HepG2 (cell line): ENCODE measurements around the gene TRIM4. TPM values are rescaled to one million over a fixed set of nuclear protein-coding genes. Genes with fewer than 3 reads are reported as not detected.
A peak's percentile ranks its signal among the peaks of the same experiment; 100 is the strongest.

Experiments used
- FOXO4 ChIP-seq: sonication (generic); formaldehyde crosslinking; conservative IDR thresholded peaks from 2 replicates; pipeline ENCODE4 v1.8.1; 2023; ENCODE audit warnings: missing genetic modification reagents
- GZF1 ChIP-seq: sonication (generic); formaldehyde crosslinking; IDR thresholded peaks from 2 replicates; pipeline ENCODE4 v1.5.1; 2020; ENCODE audit warnings: mild to moderate bottlenecking, missing genetic modification reagents
- HIVEP1 ChIP-seq: sonication (generic); formaldehyde crosslinking; IDR thresholded peaks from 2 replicates; pipeline ENCODE4 v1.4.0; 2020; ENCODE audit warnings: mild to moderate bottlenecking, missing genetic modification reagents
- KAT2B ChIP-seq: fragments of 150-350 bp; IDR thresholded peaks from 2 replicates; pipeline ENCODE4 v1.6.1; 2014; ENCODE audit warnings: low read depth, low read length, borderline replicate concordance
- MZF1 ChIP-seq: sonication (generic); formaldehyde crosslinking; IDR thresholded peaks from 2 replicates; pipeline ENCODE4 v1.8.1; 2023; ENCODE audit warnings: mild to moderate bottlenecking, missing genetic modification reagents, borderline replicate concordance
- NCOA5 ChIP-seq: sonication (generic); formaldehyde crosslinking; IDR thresholded peaks from 2 replicates; pipeline ENCODE4 v1.4.0; 2020; ENCODE audit warnings: missing genetic modification reagents
- NR1H2 ChIP-seq: sonication (generic); formaldehyde crosslinking; IDR thresholded peaks from 2 replicates; pipeline ENCODE4 v1.8.1; 2022; ENCODE audit warnings: low read depth, missing genetic modification reagents, borderline replicate concordance
- RCOR2 ChIP-seq: IDR thresholded peaks from 2 replicates; pipeline ENCODE4 v1.6.1; 2016; ENCODE audit warnings: missing biosample characterization, missing genetic modification reagents
- SALL1 ChIP-seq: sonication (generic); formaldehyde crosslinking; IDR thresholded peaks from 2 replicates; pipeline ENCODE4 v1.8.0; 2022; ENCODE audit warnings: mild to moderate bottlenecking, missing genetic modification reagents
- SAP130 ChIP-seq: IDR thresholded peaks from 2 replicates; pipeline ENCODE4 v1.6.1; 2016; ENCODE audit warnings: low read depth
- ZFP36 ChIP-seq: fragments of 150-350 bp; IDR thresholded peaks from 2 replicates; pipeline ENCODE4 v1.6.1; 2018; ENCODE audit warnings: borderline replicate concordance, low read length, low read depth; ENCODE audit not compliant: partially characterized antibody
- ZNF367 ChIP-seq: sonication (generic); formaldehyde crosslinking; IDR thresholded peaks from 2 replicates; pipeline ENCODE4 v1.4.0; 2020; ENCODE audit warnings: missing genetic modification reagents, borderline replicate concordance
- ZNF431 ChIP-seq: sonication (generic); formaldehyde crosslinking; IDR thresholded peaks from 2 replicates; pipeline ENCODE4 v1.9.0; 2022; ENCODE audit warnings: missing genetic modification reagents, low read depth, mild to moderate bottlenecking, borderline replicate concordance
- ZNF605 ChIP-seq: sonication (generic); formaldehyde crosslinking; IDR thresholded peaks from 2 replicates; pipeline ENCODE4 v1.8.0; 2022; ENCODE audit warnings: mild to moderate bottlenecking, missing genetic modification reagents
- ZNF670 ChIP-seq: sonication (generic); formaldehyde crosslinking; IDR thresholded peaks from 2 replicates; pipeline ENCODE4 v1.8.0; 2022; ENCODE audit warnings: mild to moderate bottlenecking, missing genetic modification reagents, borderline replicate concordance
- ZNF776 ChIP-seq: sonication (generic); formaldehyde crosslinking; IDR thresholded peaks from 2 replicates; pipeline ENCODE4 v1.4.0; 2020; ENCODE audit warnings: mild to moderate bottlenecking, missing genetic modification reagents
- polyA plus RNA-seq, 8 experiments: library from polyadenylated mRNA; depleted of rRNA in 3 of 8; stranded (reverse) in 7 of 8; unstranded in 1 of 8; fragments of >200 nt; fragmentation: Illumina TruSeq in 4 of 8; extraction: Trizol in 4 of 8; gene quantifications; 2 replicates each; pipeline versions ENCODE4 v1.2.1 to v1.2.3, GENCODE V29; 2011 to 2016; ENCODE audit warnings: low read depth in 4 of 8, missing spikeins in 1 of 8, mixed read lengths in 1 of 8; ENCODE audit not compliant: insufficient read depth in 1 of 8
- total RNA-seq, 5 experiments: library from RNA; depleted of rRNA; stranded (reverse); fragments of >200 nt; fragmentation: Illumina TruSeq; extraction: Trizol; gene quantifications; 2 replicates each; pipeline ENCODE4 v1.2.3, GENCODE V29; 2016; ENCODE audit warnings: low read depth in 1 of 5
- TF ChIP-seq, protein P1 (sequence below), 2 experiments: fragments of 450-650 bp in 1 of 2; sonication (generic) in 1 of 2; formaldehyde crosslinking; IDR thresholded peaks; 2 replicates each; pipeline versions ENCODE4 v1.5.0 to v1.8.0; 2020 to 2022; ENCODE audit warnings: mild to moderate bottlenecking in 1 of 2, missing genetic modification reagents in 1 of 2
- TF ChIP-seq, protein P2 (sequence below), 2 experiments: sonication (generic) in 1 of 2; formaldehyde crosslinking in 1 of 2; IDR thresholded peaks; 2 replicates each; pipeline versions ENCODE4 v1.4.0 to v1.6.1; 2016 to 2020; ENCODE audit warnings: borderline replicate concordance in 1 of 2, low read depth in 1 of 2, mild to moderate bottlenecking in 1 of 2, missing genetic modification reagents in 1 of 2

Gene TRIM4
- total and polyA plus RNA-seq, 2 of the 13 experiments (the other 11 are each of a cell fraction or from before 2014, with no cell fraction given): 17.6 to 21.7 TPM

GRCh38 chr7:99860281-99861127 is 58.8 kb downstream of the TRIM4 start (continued):
- no peak for TF ChIP-seq GZF1
- TF ChIP-seq, protein P1, sequence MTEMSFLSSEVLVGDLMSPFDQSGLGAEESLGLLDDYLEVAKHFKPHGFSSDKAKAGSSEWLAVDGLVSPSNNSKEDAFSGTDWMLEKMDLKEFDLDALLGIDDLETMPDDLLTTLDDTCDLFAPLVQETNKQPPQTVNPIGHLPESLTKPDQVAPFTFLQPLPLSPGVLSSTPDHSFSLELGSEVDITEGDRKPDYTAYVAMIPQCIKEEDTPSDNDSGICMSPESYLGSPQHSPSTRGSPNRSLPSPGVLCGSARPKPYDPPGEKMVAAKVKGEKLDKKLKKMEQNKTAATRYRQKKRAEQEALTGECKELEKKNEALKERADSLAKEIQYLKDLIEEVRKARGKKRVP (CRISPR knock-in tag; IDR thresholded peaks at IDR 0.05): peak in 1 of 2 experiments; percentile 69; a peak in 1 of 4 replicates
- peak; percentile 73 for TF ChIP-seq ZNF605 (CRISPR knock-in tag)
- TF ChIP-seq ZNF367: no peak
- no peak for TF ChIP-seq KAT2B
- no peak for TF ChIP-seq NR1H2 (CRISPR knock-in tag)
- TF ChIP-seq, protein P2, sequence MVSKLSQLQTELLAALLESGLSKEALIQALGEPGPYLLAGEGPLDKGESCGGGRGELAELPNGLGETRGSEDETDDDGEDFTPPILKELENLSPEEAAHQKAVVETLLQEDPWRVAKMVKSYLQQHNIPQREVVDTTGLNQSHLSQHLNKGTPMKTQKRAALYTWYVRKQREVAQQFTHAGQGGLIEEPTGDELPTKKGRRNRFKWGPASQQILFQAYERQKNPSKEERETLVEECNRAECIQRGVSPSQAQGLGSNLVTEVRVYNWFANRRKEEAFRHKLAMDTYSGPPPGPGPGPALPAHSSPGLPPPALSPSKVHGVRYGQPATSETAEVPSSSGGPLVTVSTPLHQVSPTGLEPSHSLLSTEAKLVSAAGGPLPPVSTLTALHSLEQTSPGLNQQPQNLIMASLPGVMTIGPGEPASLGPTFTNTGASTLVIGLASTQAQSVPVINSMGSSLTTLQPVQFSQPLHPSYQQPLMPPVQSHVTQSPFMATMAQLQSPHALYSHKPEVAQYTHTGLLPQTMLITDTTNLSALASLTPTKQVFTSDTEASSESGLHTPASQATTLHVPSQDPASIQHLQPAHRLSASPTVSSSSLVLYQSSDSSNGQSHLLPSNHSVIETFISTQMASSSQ (IDR thresholded peaks at IDR 0.05; ENCODE audit: low read depth): peak; percentile 51; the same call in 1 of the 2 replicates
- TF ChIP-seq, protein P2 (CRISPR knock-in tag; IDR thresholded peaks at IDR 0.05; ENCODE audit: borderline replicate concordance): peak; percentile 73; the same call in 1 of the 2 replicates
- no peak for TF ChIP-seq ZNF431 (CRISPR knock-in tag)
- TF ChIP-seq ZFP36: no peak
- peak; percentile 66 for TF ChIP-seq RCOR2 (CRISPR knock-in tag)
- 0 out of 2 replicates have a peak, but pooled peaks have one; percentile 22 for TF ChIP-seq HIVEP1 (CRISPR knock-in tag)
- no peak for TF ChIP-seq FOXO4 (CRISPR knock-in tag)
- peak; percentile 46 for TF ChIP-seq SAP130 (CRISPR knock-in tag)
- no peak for TF ChIP-seq NCOA5 (CRISPR knock-in tag)
- TF ChIP-seq ZNF670 (CRISPR knock-in tag): 0 out of 2 replicates have a peak, but pooled peaks have one; percentile 74
- TF ChIP-seq MZF1 (CRISPR knock-in tag): no peak
- peak; percentile 84 for TF ChIP-seq SALL1 (CRISPR knock-in tag)
- TF ChIP-seq ZNF776 (CRISPR knock-in tag): no peak
